Esophagus squamous epithelium (tissue), 4 donors: Measurements from ENCODE around the gene DNAAF3.

ENCODE experiments used
- CTCF ChIP-seq, 6 experiments: fragments of 450-650 bp in 4 of 6; fragments of 200-600 bp in 2 of 6; sonication (generic) in 2 of 6; IDR thresholded peaks; one replicate each; pipeline ENCODE4 v1.5.1; 2016 to 2019; ENCODE audit warnings: antibody characterized with exemption in 6 of 6, mild to moderate bottlenecking in 4 of 6, moderate library complexity in 4 of 6
- POLR2A ChIP-seq, 4 donors: fragments of 450-650 bp; IDR thresholded peaks; one replicate each; pipeline ENCODE4 v1.6.1; 2017; ENCODE audit warnings: antibody characterized with exemption in 4 of 4, mild to moderate bottlenecking in 4 of 4, moderate library complexity in 3 of 4

- TF ChIP-seq CTCF (IDR thresholded peaks at IDR 0.05) (no peak), POLR2A (IDR thresholded peaks at IDR 0.05) (no peak)
Measured at GRCh38 chr19:55145232-55145631, 21.2 kb downstream of the DNAAF3 start.
